ENCODE results near the gene RPS19BP1. TPM values are rescaled to one million over a fixed set of nuclear protein-coding genes. Genes with fewer than 3 reads are reported as not detected.

Gene RPS19BP1
- polyA plus RNA-seq, 2 of the 4 experiments (the other 2 are of a cell fraction): 51.1 to 74.0 TPM

- TF ChIP-seq, protein P1, sequence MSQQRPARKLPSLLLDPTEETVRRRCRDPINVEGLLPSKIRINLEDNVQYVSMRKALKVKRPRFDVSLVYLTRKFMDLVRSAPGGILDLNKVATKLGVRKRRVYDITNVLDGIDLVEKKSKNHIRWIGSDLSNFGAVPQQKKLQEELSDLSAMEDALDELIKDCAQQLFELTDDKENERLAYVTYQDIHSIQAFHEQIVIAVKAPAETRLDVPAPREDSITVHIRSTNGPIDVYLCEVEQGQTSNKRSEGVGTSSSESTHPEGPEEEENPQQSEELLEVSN (IDR thresholded peaks at IDR 0.05; ENCODE audit: borderline replicate concordance, low read depth): no peak
- TF ChIP-seq TP53 (CRISPR knock-in tag; IDR thresholded peaks at IDR 0.05) (peak; percentile 88; the same call in 1 of the 2 replicates), RNF2 (IDR thresholded peaks at IDR 0.05; ENCODE audit: borderline replicate concordance, low read depth) (no peak), CHD2 (IDR thresholded peaks at IDR 0.05; ENCODE audit: low read length, partially characterized antibody) (no peak), HOXB5 (CRISPR knock-in tag; IDR thresholded peaks at IDR 0.05) (no peak), ZNF302 (CRISPR knock-in tag; IDR thresholded peaks at IDR 0.05) (no peak), CBX8 (IDR thresholded peaks at IDR 0.05) (no peak), SMC3 (IDR thresholded peaks at IDR 0.05) (no peak), JUNB (IDR thresholded peaks at IDR 0.05) (no peak), MAFK (IDR thresholded peaks at IDR 0.05; ENCODE audit: partially characterized antibody) (no peak), HMGXB4 (CRISPR knock-in tag; IDR thresholded peaks at IDR 0.05; ENCODE audit: borderline replicate concordance) (0 out of 2 replicates have a peak, but pooled peaks have one; percentile 14), HDAC2 (IDR thresholded peaks at IDR 0.05) (no peak), ZSCAN20 (CRISPR knock-in tag; IDR thresholded peaks at IDR 0.05) (no peak), RFX5 (IDR thresholded peaks at IDR 0.05) (no peak), KDM5A (IDR thresholded peaks at IDR 0.05) (no peak), HOXB13 (CRISPR knock-in tag; IDR thresholded peaks at IDR 0.05; ENCODE audit: low read depth) (no peak), JUN (IDR thresholded peaks at IDR 0.05) (peak in 1 of 2 experiments; percentile 72; a peak in 4 of 5 replicates), RAD21 (conservative IDR thresholded peaks at IDR 0.05 in 1 of 2, IDR thresholded peaks at IDR 0.05 in 1 of 2) (no peak), PBX3 (IDR thresholded peaks at IDR 0.05) (peak; percentile 43; the same call in 1 of the 2 replicates), BHLHE40 (IDR thresholded peaks at IDR 0.05; ENCODE audit: low read depth, low read length) (no peak), EHMT2 (IDR thresholded peaks at IDR 0.05; ENCODE audit: low read depth) (no peak), NR3C1 (IDR thresholded peaks at IDR 0.05) (no peak), MYC (IDR thresholded peaks at IDR 0.05; ENCODE audit: borderline replicate concordance, low read length) (no peak), SREBF2 (IDR thresholded peaks at IDR 0.05) (no peak), HOXA7 (CRISPR knock-in tag; IDR thresholded peaks at IDR 0.05) (peak; percentile 97), KDM1A (IDR thresholded peaks at IDR 0.05; ENCODE audit: low read depth) (no peak), NPAS2 (CRISPR knock-in tag; IDR thresholded peaks at IDR 0.05; ENCODE audit: borderline replicate concordance) (no peak), FOXS1 (CRISPR knock-in tag; IDR thresholded peaks at IDR 0.05) (no peak), CEBPB (IDR thresholded peaks at IDR 0.05) (no peak), ZFP36 (IDR thresholded peaks at IDR 0.05; ENCODE audit: borderline replicate concordance, partially characterized antibody) (no peak), CHD4 (IDR thresholded peaks at IDR 0.05; ENCODE audit: borderline replicate concordance) (no peak), EP300 (IDR thresholded peaks at IDR 0.05) (no peak)
- TF ChIP-seq, protein P2, sequence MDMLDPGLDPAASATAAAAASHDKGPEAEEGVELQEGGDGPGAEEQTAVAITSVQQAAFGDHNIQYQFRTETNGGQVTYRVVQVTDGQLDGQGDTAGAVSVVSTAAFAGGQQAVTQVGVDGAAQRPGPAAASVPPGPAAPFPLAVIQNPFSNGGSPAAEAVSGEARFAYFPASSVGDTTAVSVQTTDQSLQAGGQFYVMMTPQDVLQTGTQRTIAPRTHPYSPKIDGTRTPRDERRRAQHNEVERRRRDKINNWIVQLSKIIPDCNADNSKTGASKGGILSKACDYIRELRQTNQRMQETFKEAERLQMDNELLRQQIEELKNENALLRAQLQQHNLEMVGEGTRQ (IDR thresholded peaks at IDR 0.05): no peak
- TF ChIP-seq, protein P3, sequence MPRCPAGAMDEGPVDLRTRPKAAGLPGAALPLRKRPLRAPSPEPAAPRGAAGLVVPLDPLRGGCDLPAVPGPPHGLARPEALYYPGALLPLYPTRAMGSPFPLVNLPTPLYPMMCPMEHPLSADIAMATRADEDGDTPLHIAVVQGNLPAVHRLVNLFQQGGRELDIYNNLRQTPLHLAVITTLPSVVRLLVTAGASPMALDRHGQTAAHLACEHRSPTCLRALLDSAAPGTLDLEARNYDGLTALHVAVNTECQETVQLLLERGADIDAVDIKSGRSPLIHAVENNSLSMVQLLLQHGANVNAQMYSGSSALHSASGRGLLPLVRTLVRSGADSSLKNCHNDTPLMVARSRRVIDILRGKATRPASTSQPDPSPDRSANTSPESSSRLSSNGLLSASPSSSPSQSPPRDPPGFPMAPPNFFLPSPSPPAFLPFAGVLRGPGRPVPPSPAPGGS (IDR thresholded peaks at IDR 0.05): no peak; the same call in 2 of the 3 replicates
- TF ChIP-seq, protein P4, sequence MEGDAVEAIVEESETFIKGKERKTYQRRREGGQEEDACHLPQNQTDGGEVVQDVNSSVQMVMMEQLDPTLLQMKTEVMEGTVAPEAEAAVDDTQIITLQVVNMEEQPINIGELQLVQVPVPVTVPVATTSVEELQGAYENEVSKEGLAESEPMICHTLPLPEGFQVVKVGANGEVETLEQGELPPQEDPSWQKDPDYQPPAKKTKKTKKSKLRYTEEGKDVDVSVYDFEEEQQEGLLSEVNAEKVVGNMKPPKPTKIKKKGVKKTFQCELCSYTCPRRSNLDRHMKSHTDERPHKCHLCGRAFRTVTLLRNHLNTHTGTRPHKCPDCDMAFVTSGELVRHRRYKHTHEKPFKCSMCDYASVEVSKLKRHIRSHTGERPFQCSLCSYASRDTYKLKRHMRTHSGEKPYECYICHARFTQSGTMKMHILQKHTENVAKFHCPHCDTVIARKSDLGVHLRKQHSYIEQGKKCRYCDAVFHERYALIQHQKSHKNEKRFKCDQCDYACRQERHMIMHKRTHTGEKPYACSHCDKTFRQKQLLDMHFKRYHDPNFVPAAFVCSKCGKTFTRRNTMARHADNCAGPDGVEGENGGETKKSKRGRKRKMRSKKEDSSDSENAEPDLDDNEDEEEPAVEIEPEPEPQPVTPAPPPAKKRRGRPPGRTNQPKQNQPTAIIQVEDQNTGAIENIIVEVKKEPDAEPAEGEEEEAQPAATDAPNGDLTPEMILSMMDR (IDR thresholded peaks at IDR 0.05): no peak
Measured at GRCh38 chr22:39522567-39523300, 9.8 kb downstream of the RPS19BP1 start (continued).
